Mammary epithelial cell (primary cell): ENCODE measurements around the gene AJAP1.

Experiments
- CTCF ChIP-seq, 2 donors: IDR thresholded peaks in 1 of 2; conservative IDR thresholded peaks in 1 of 2; 2 replicates each; pipeline ENCODE4 v1.5.1; 2011 to 2012; ENCODE audit warnings: inconsistent platforms in 2 of 2, low read length in 2 of 2, mild to moderate bottlenecking in 2 of 2, control low read depth in 1 of 2, low read depth in 1 of 2; ENCODE audit not compliant: insufficient read depth in 1 of 2; ENCODE audit errors: extremely low read depth in 1 of 2
- EZH2 ChIP-seq: IDR thresholded peaks from 2 replicates; pipeline ENCODE4 v1.6.1; 2012; ENCODE audit warnings: low read length, inconsistent platforms, borderline replicate concordance

- no peak for TF ChIP-seq CTCF (conservative IDR thresholded peaks at IDR 0.05 in 1 of 2, IDR thresholded peaks at IDR 0.05 in 1 of 2; ENCODE audit: extremely low read depth in 1 of 2, insufficient read depth in 1 of 2, low read depth in 1 of 2, low read length in 2 of 2)
- TF ChIP-seq EZH2 = no peak
These were observed 21.1 kb upstream of the AJAP1 start for GRCh38 chr1:4633346-4633745.
